Stimulated activated CD8-positive, alpha-beta memory T cell treated with anti-CD3 and anti-CD28 coated beads, Interleukin-7, amount 100 ng/mL, for 24 hours (primary cell): Measurements from ENCODE around the gene KIF3B.
"Not testable (repeated sequence)": the region's sequence is repeated elsewhere in the genome, so short reads cannot be mapped to it uniquely, and the experiment has no call there.

Source experiments
- DNase-seq: peaks from one replicate; pipeline ENCODE4 v3.0.0-alpha.2; 2020; ENCODE audit warnings: low read depth

The KIF3B gene

GRCh38 chr20:32296412-32296811 is 19.0 kb downstream of the KIF3B start:
- no peak for DNase-seq

- no peak for DNase-seq
Measured at GRCh38 chr20:32296819-32297420, 19.5 kb downstream of the KIF3B start.

GRCh38 chr20:32297439-32297838 is 20.0 kb downstream of the KIF3B start:
- DNase-seq = no peak

GRCh38 chr20:32300647-32301046 is 23.2 kb downstream of the KIF3B start:
- no peak for DNase-seq

GRCh38 chr20:32301719-32302506 is 24.5 kb downstream of the KIF3B start:
- DNase-seq = no peak

GRCh38 chr20:32302507-32302872 is 25.0 kb downstream of the KIF3B start:
- no peak for DNase-seq

GRCh38 chr20:32304131-32304746 is 26.8 kb downstream of the KIF3B start:
- DNase-seq = no peak

- DNase-seq = no peak
Measured at GRCh38 chr20:32312718-32313424, 35.4 kb downstream of the KIF3B start.

GRCh38 chr20:32314768-32315167 is 37.3 kb downstream of the KIF3B start:
- no peak for DNase-seq

- no peak for DNase-seq
Measured at GRCh38 chr20:32315399-32315798, 37.9 kb downstream of the KIF3B start.

- no peak for DNase-seq
Measured at GRCh38 chr20:32315891-32316290, 38.4 kb downstream of the KIF3B start.

- DNase-seq = no peak
Measured at GRCh38 chr20:32316667-32317066, 39.2 kb downstream of the KIF3B start.

- no peak for DNase-seq
Measured at GRCh38 chr20:32319100-32319499, 41.6 kb downstream of the KIF3B start.

GRCh38 chr20:32320305-32320704 is 42.9 kb downstream of the KIF3B start:
- DNase-seq = no peak

GRCh38 chr20:32321390-32321789 is 43.9 kb downstream of the KIF3B start:
- DNase-seq = no peak

- not testable (repeated sequence) for DNase-seq
Measured at GRCh38 chr20:32322260-32322659, 44.8 kb downstream of the KIF3B start.

- DNase-seq = not testable (repeated sequence)
Measured at GRCh38 chr20:32323761-32324160, 46.3 kb downstream of the KIF3B start.

- no peak for DNase-seq
Measured at GRCh38 chr20:32325706-32326503, 48.5 kb downstream of the KIF3B start.

- no peak for DNase-seq
Measured at GRCh38 chr20:32326504-32326845, 49.0 kb downstream of the KIF3B start.

GRCh38 chr20:32327087-32327681 is 49.7 kb downstream of the KIF3B start:
- no peak for DNase-seq

- DNase-seq = no peak
Measured at GRCh38 chr20:32329817-32330554, 52.5 kb downstream of the KIF3B start.
